Endothelial cell of umbilical vein (primary cell): ENCODE data around the gene CAPN15. TPM values are rescaled to one million over a fixed set of nuclear protein-coding genes. Genes with fewer than 3 reads are reported as not detected.

Source experiments
- BruUV-seq: library from RNA; stranded (reverse); fragments of 400-500 nt; replicated peaks from 2 replicates; lab custom pipeline; 2021; lab: Mats Ljungman, UMichigan
- CTCF ChIA-PET: fragments of 300-600, 350-600 bp; sonication (Branson Sonifier 250); formaldehyde crosslinking; loops from one replicate; lab custom pipeline; 2021; ENCODE audit warnings: antibody characterized with exemption, inconsistent platforms; lab: Charles Lee
- POLR2A ChIA-PET: fragments of 300-600, 350-600 bp; sonication (Branson Sonifier 250); formaldehyde crosslinking; loops from one replicate; lab custom pipeline; 2021; ENCODE audit warnings: antibody characterized with exemption, inconsistent platforms; lab: Charles Lee
- DNase-seq: peaks from one replicate; pipeline ENCODE4 v3.0.0-alpha.2; 2011; ENCODE audit warnings: low read depth, low spot score
- FAIRE-seq: peaks from 2 replicates; lab custom pipeline; 2011; peaks lifted over from hg19 to GRCh38; lab: Jason Lieb, UNC
- H2AFZ ChIP-seq: 2 replicates; pipeline ENCODE4 v1.6.0; 2012; ENCODE audit warnings: low read depth, low read length, control low read depth, inconsistent platforms
- H3K27ac ChIP-seq: 2 replicates; pipeline ENCODE4 v1.5.1; 2011; ENCODE audit warnings: low read depth, mild to moderate bottlenecking, control low read depth, low read length, moderate library complexity; ENCODE audit not compliant: insufficient read depth
- H3K27me3 ChIP-seq, 2 experiments: 2 replicates each; pipeline versions ENCODE4 v1.6.0 to v1.6.1; 2011; ENCODE audit warnings: low read length in 2 of 2, mixed read lengths in 1 of 2; ENCODE audit not compliant: control insufficient read depth in 2 of 2, insufficient read depth in 2 of 2
- H3K36me3 ChIP-seq, 2 experiments: 2 replicates in 1 of 2; 3 replicates in 1 of 2; pipeline ENCODE4 v1.5.1; 2011; ENCODE audit warnings: low read length in 2 of 2, mild to moderate bottlenecking in 1 of 2, moderate library complexity in 1 of 2; ENCODE audit not compliant: control insufficient read depth in 2 of 2, insufficient read depth in 2 of 2; ENCODE audit errors: extremely low read depth in 1 of 2
- H3K4me1 ChIP-seq: 3 replicates; pipeline ENCODE4 v1.5.1; 2011; ENCODE audit warnings: mild to moderate bottlenecking, low read length; ENCODE audit not compliant: control insufficient read depth, insufficient read depth; ENCODE audit errors: extremely low read depth
- H3K4me2 ChIP-seq: 2 replicates; pipeline ENCODE4 v1.6.1; 2011; ENCODE audit warnings: low read length, control low read depth, mixed read lengths; ENCODE audit not compliant: insufficient read depth
- H3K4me3 ChIP-seq, 3 experiments: fragments of 200-600 bp in 1 of 3; sonication (generic), shearing (Covaris generic) in 1 of 3; replicated peaks in 1 of 3; 2 replicates each; pipeline ENCODE4 v1.5.1; 2011 to 2016; ENCODE audit warnings: control low read depth in 3 of 3, low read length in 3 of 3, mild to moderate bottlenecking in 2 of 3, inconsistent platforms in 1 of 3, low read depth in 1 of 3, moderate library complexity in 1 of 3; ENCODE audit not compliant: insufficient read depth in 1 of 3
- H3K79me2 ChIP-seq: 2 replicates; pipeline ENCODE4 v1.6.0; 2012; ENCODE audit warnings: low read length, inconsistent platforms; ENCODE audit not compliant: control insufficient read depth, insufficient read depth
- H3K9ac ChIP-seq: replicated peaks from 2 replicates; pipeline ENCODE3; 2011; ENCODE audit warnings: low read length, control low read depth; ENCODE audit not compliant: insufficient read depth; ENCODE audit errors: extremely low read depth
- H3K9me1 ChIP-seq: replicated peaks from 3 replicates; pipeline ENCODE4 v1.6.0; 2011; ENCODE audit warnings: mild to moderate bottlenecking, low read length; ENCODE audit not compliant: control insufficient read depth, insufficient read depth; ENCODE audit errors: extremely low read depth
- H3K9me3 ChIP-seq: replicated peaks from 2 replicates; pipeline ENCODE4 v1.5.1; 2012; ENCODE audit warnings: low read length, inconsistent platforms; ENCODE audit not compliant: control insufficient read depth, insufficient read depth
- H4K20me1 ChIP-seq: replicated peaks from 2 replicates; pipeline ENCODE3; 2011; ENCODE audit warnings: mild to moderate bottlenecking, low read length; ENCODE audit not compliant: control insufficient read depth, insufficient read depth; ENCODE audit errors: extremely low read depth
- EZH2 ChIP-seq: IDR thresholded peaks from 2 replicates; pipeline ENCODE4 v1.6.1; 2012; ENCODE audit warnings: borderline replicate concordance, low read depth, mild to moderate bottlenecking, moderate library complexity, low read length, inconsistent platforms; ENCODE audit not compliant: severe bottlenecking
- FOS ChIP-seq: IDR thresholded peaks from 2 replicates; pipeline ENCODE4 v1.6.1; 2011; ENCODE audit warnings: mild to moderate bottlenecking, low read length, moderate library complexity, borderline replicate concordance; ENCODE audit not compliant: insufficient read depth
- GATA2 ChIP-seq: IDR thresholded peaks from 2 replicates; pipeline ENCODE4 v1.7.0; 2011; ENCODE audit warnings: low read depth, mild to moderate bottlenecking, moderate library complexity, mixed read lengths, low read length; ENCODE audit not compliant: insufficient read length, insufficient read depth
- JUN ChIP-seq: IDR thresholded peaks from 2 replicates; pipeline ENCODE4 v1.6.1; 2011; ENCODE audit warnings: borderline replicate concordance, low read depth; ENCODE audit not compliant: insufficient read length, insufficient read depth
- MYC ChIP-seq: IDR thresholded peaks from one replicate; pipeline ENCODE4 v1.6.1; 2011; ENCODE audit warnings: mild to moderate bottlenecking, low read depth, low read length
- POLR2A ChIP-seq: IDR thresholded peaks from 2 replicates; pipeline ENCODE4 v1.6.1; 2012; ENCODE audit warnings: low read depth, mild to moderate bottlenecking, control low read depth, low read length
- POLR2AphosphoS5 ChIP-seq: IDR thresholded peaks from 2 replicates; pipeline ENCODE4 v1.6.1; 2012; ENCODE audit warnings: low read depth, mild to moderate bottlenecking, control low read depth, low read length, moderate library complexity; ENCODE audit not compliant: insufficient read depth
- dilution Hi-C: fragments of 300-500 bp; cut with MboI; formaldehyde crosslinking; loops from one replicate; pipeline ENCODE4 v1.15.0; 2019; ENCODE audit warnings: low sequenced_read_pairs; ENCODE audit not compliant: extremely low pct_ligation_motif_present
- intact Hi-C: fragments of 100-400 bp; cut with micrococcal nuclease; formaldehyde crosslinking; loops from one replicate; pipeline ENCODE4 v1.10.0; 2022
- polyA plus RNA-seq, 4 experiments: library from polyadenylated mRNA; depleted of rRNA in 3 of 4; stranded (reverse) in 3 of 4; unstranded in 1 of 4; fragments of >200 nt; gene quantifications; 2 replicates each; pipeline versions ENCODE4 v1.2.1 to v1.2.3, GENCODE V29; 2011 to 2012; ENCODE audit warnings: missing spikeins in 1 of 4
- total RNA-seq: library from RNA; stranded (reverse); gene quantifications from 2 replicates; pipeline ENCODE4 v1.2.3, GENCODE V29; 2021
- TF ChIP-seq, protein P1 (sequence below): IDR thresholded peaks from 2 replicates; pipeline ENCODE4 v1.6.1; 2011; ENCODE audit not compliant: insufficient read depth, insufficient read length
- TF ChIP-seq, protein P2 (sequence below), 2 donors: IDR thresholded peaks; 1 replicate in 1 of 2; 2 replicates in 1 of 2; pipeline ENCODE4 v1.5.1; 2011; ENCODE audit warnings: low read length in 2 of 2, mild to moderate bottlenecking in 2 of 2, moderate library complexity in 2 of 2, control low read depth in 1 of 2, inconsistent platforms in 1 of 2, low read depth in 1 of 2; ENCODE audit not compliant: insufficient read depth in 1 of 2; ENCODE audit errors: extremely low read depth in 1 of 2

The CAPN15 gene
- total and polyA plus RNA-seq, 2 donors (not counting 3 experiments of a cell fraction or from before 2014, with no cell fraction given), result 33.9 to 65.0 TPM

- POLR2A ChIA-PET, result no interaction called here
- DNase-seq, result no peak
- intact Hi-C loops (no loop called here), dilution Hi-C loops (no loop called here)
- H2AFZ ChIP-seq, result no peak overlapping the region
- no peak overlapping the region for H3K9ac ChIP-seq
- no peaks in the 10 kb centered on the region for H3K27me3 ChIP-seq
- TF ChIP-seq, protein P1, sequence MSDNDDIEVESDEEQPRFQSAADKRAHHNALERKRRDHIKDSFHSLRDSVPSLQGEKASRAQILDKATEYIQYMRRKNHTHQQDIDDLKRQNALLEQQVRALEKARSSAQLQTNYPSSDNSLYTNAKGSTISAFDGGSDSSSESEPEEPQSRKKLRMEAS, result no peak
- TF ChIP-seq MYC (no peak), FOS (no peak), POLR2A (no peak), POLR2AphosphoS5 (no peak), EZH2 (no peak), JUN (no peak), GATA2 (no peak)
- TF ChIP-seq, protein P2, sequence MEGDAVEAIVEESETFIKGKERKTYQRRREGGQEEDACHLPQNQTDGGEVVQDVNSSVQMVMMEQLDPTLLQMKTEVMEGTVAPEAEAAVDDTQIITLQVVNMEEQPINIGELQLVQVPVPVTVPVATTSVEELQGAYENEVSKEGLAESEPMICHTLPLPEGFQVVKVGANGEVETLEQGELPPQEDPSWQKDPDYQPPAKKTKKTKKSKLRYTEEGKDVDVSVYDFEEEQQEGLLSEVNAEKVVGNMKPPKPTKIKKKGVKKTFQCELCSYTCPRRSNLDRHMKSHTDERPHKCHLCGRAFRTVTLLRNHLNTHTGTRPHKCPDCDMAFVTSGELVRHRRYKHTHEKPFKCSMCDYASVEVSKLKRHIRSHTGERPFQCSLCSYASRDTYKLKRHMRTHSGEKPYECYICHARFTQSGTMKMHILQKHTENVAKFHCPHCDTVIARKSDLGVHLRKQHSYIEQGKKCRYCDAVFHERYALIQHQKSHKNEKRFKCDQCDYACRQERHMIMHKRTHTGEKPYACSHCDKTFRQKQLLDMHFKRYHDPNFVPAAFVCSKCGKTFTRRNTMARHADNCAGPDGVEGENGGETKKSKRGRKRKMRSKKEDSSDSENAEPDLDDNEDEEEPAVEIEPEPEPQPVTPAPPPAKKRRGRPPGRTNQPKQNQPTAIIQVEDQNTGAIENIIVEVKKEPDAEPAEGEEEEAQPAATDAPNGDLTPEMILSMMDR (IDR thresholded peaks at IDR 0.05; ENCODE audit: extremely low read depth in 1 of 2, insufficient read depth in 1 of 2, low read depth in 1 of 2, low read length in 2 of 2), result no peak
- H3K4me3 ChIP-seq, result no peak overlapping the region
- no peaks in the 10 kb centered on the region for H4K20me1 ChIP-seq
- no peak overlapping the region for H3K4me2 ChIP-seq
- no peak overlapping the region for H3K27ac ChIP-seq
- BruUV-seq, result no TSS peak
- H3K9me1 ChIP-seq, result no peaks in the 10 kb centered on the region
- H3K9me3 ChIP-seq, result no peaks in the 10 kb centered on the region
- H3K79me2 ChIP-seq, result peaks cover 8% of the 10 kb centered on the region
- CTCF ChIA-PET, result no interaction called here
- peaks cover 6% of the 10 kb centered on the region for H3K4me1 ChIP-seq
- peaks cover 0 to 16% of the 10 kb centered on the region in 2 experiments for H3K36me3 ChIP-seq
- FAIRE-seq, result no peak
These were observed 48.1 kb downstream of the CAPN15 start for GRCh38 chr16:575354-576196.
